Calu3 (cell line): ENCODE data around the gene ZNF609. TPM values are rescaled to one million over a fixed set of nuclear protein-coding genes. Genes with fewer than 3 reads are reported as not detected.

ENCODE experiments used
- BruUV-seq: library from RNA; stranded (reverse); fragments of 400-500 nt; replicated peaks from 2 replicates; lab custom pipeline; 2021; lab: Mats Ljungman, UMichigan
- CTCF ChIA-PET: fragments of 300-600 bp; sonication (Branson Sonifier 250); formaldehyde crosslinking; loops from one replicate; lab custom pipeline; 2022; ENCODE audit warnings: antibody characterized with exemption; lab: Charles Lee
- DNase-seq: peaks from one replicate; pipeline ENCODE4 v3.0.0; 2022
- H3K27ac Mint-ChIP-seq: one replicate; pipeline ENCODE4 v1.8.0; 2022; ENCODE audit warnings: mixed read lengths; ENCODE audit not compliant: unreplicated experiment
- H3K27me3 Mint-ChIP-seq: one replicate; pipeline ENCODE4 v1.8.0; 2022; ENCODE audit warnings: mixed read lengths; ENCODE audit not compliant: unreplicated experiment
- H3K36me3 Mint-ChIP-seq: one replicate; pipeline ENCODE4 v1.8.0; 2022; ENCODE audit warnings: mild to moderate bottlenecking, moderate library complexity, mixed read lengths; ENCODE audit not compliant: insufficient read depth, unreplicated experiment
- H3K4me1 Mint-ChIP-seq: one replicate; pipeline ENCODE4 v1.8.0; 2022; ENCODE audit warnings: mild to moderate bottlenecking, low read depth, mixed read lengths; ENCODE audit not compliant: unreplicated experiment
- H3K4me3 Mint-ChIP-seq: one replicate; pipeline ENCODE4 v1.8.0; 2022; ENCODE audit warnings: mild to moderate bottlenecking, low read depth, moderate library complexity, mixed read lengths; ENCODE audit not compliant: unreplicated experiment
- H3K9me3 Mint-ChIP-seq: one replicate; pipeline ENCODE4 v1.8.0; 2022; ENCODE audit warnings: low read depth, mixed read lengths; ENCODE audit not compliant: unreplicated experiment
- intact Hi-C: fragments of 100-400 bp; cut with micrococcal nuclease; formaldehyde crosslinking; loops from one replicate; pipeline ENCODE4 v1.10.0; 2022; ENCODE audit not compliant: unreplicated experiment
- total RNA-seq: library from RNA; stranded (reverse); gene quantifications from 2 replicates; pipeline ENCODE4 v1.2.3, GENCODE V29; 2022
- TF ChIP-seq, protein P1 (sequence below): fragments of 200-600 bp; IDR thresholded peaks from one replicate; pipeline ENCODE4 v1.8.0; 2022; ENCODE audit warnings: antibody characterized with exemption; ENCODE audit not compliant: unreplicated experiment

ZNF609 gene
- total RNA-seq, 1 experiment from 2014 or later: 50.6 TPM

DNA sequence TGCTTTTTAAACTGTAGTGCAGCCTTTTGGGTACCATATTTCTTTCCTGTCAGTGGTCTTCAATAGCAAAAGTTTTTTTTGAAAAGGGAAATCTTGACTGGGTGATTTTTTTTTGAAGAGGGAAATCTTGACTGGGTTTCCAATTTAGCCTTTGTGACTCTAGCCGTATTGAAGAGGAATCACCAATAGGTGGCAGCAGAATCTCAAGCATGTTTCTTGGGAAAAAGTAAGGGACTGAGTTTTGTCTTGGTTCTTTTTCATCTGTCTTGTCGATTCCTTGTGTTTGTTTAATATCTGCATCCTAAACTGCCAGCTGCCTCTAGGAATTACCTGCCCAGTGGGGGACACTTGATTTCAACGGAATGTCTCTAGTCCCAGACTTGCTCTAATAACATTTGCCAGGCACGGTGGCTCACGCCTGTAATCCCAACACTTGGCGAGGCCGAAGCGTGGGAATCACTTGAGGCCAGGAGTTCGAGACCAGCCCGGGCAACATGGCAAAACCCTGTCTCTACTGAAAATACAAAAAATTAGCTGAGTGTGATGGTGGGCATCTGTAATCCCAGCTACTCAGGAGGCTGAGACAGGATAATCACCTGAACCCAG lies 225.9 kb downstream of the ZNF609 start:
- BruUV-seq: no TSS peak
- peaks cover 60% of the 10 kb centered on the region for H3K36me3 Mint-ChIP-seq

GRCh38 chr15:64687172-64687571 lies 226.8 kb downstream of the ZNF609 start:
- BruUV-seq: no TSS peak
- Mint-ChIP-seq H3K27me3 (no peaks in the 10 kb centered on the region), H3K27ac (no peak overlapping the region), H3K9me3 (no peaks in the 10 kb centered on the region), H3K36me3 (peaks cover 58% of the 10 kb centered on the region), H3K4me1 (no peaks in the 10 kb centered on the region), H3K4me3 (no peak overlapping the region)
- CTCF ChIA-PET: interaction anchor here (0.6 to 3.4 kb wide), 2 partner anchors 33 to 41 kb away, joined by 3 to 23 read pairs; no protein-coding TSS in a partner anchor
- TF ChIP-seq, protein P1, sequence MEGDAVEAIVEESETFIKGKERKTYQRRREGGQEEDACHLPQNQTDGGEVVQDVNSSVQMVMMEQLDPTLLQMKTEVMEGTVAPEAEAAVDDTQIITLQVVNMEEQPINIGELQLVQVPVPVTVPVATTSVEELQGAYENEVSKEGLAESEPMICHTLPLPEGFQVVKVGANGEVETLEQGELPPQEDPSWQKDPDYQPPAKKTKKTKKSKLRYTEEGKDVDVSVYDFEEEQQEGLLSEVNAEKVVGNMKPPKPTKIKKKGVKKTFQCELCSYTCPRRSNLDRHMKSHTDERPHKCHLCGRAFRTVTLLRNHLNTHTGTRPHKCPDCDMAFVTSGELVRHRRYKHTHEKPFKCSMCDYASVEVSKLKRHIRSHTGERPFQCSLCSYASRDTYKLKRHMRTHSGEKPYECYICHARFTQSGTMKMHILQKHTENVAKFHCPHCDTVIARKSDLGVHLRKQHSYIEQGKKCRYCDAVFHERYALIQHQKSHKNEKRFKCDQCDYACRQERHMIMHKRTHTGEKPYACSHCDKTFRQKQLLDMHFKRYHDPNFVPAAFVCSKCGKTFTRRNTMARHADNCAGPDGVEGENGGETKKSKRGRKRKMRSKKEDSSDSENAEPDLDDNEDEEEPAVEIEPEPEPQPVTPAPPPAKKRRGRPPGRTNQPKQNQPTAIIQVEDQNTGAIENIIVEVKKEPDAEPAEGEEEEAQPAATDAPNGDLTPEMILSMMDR: no peak
- intact Hi-C loops: no loop called here
- no peak for DNase-seq

More for the DNA sequence above, 225.9 kb downstream of the ZNF609 start:
- Mint-ChIP-seq H3K4me3 (no peak overlapping the region), H3K4me1 (no peaks in the 10 kb centered on the region), H3K9me3 (no peaks in the 10 kb centered on the region), H3K27ac (no peak overlapping the region), H3K27me3 (no peaks in the 10 kb centered on the region)
- DNase-seq: peak; percentile 50
- intact Hi-C loops: loop anchor here (1.0 kb wide), 1 partner anchor 42 kb away; no protein-coding TSS in a partner anchor
- TF ChIP-seq, protein P1: peak; percentile 49
- CTCF ChIA-PET: interaction anchor here (3.4 kb wide), 1 partner anchor 42 kb away, joined by 23 read pairs; no protein-coding TSS in a partner anchor

- Mint-ChIP-seq H3K9me3 (no peaks in the 10 kb centered on the region), H3K4me3 (no peak overlapping the region), H3K27ac (no peak overlapping the region), H3K27me3 (no peaks in the 10 kb centered on the region), H3K36me3 (peaks cover 54% of the 10 kb centered on the region), H3K4me1 (no peaks in the 10 kb centered on the region)
- no peak for DNase-seq
- TF ChIP-seq, protein P1: no peak
- BruUV-seq: TSS peak; percentile 80
- CTCF ChIA-PET: interaction anchor here (0.6 to 3.4 kb wide), 2 partner anchors 32 to 40 kb away, joined by 3 to 23 read pairs; no protein-coding TSS in a partner anchor
- intact Hi-C loops: no loop called here
These were observed 227.3 kb downstream of the ZNF609 start for GRCh38 chr15:64687688-64688087.

DNA sequence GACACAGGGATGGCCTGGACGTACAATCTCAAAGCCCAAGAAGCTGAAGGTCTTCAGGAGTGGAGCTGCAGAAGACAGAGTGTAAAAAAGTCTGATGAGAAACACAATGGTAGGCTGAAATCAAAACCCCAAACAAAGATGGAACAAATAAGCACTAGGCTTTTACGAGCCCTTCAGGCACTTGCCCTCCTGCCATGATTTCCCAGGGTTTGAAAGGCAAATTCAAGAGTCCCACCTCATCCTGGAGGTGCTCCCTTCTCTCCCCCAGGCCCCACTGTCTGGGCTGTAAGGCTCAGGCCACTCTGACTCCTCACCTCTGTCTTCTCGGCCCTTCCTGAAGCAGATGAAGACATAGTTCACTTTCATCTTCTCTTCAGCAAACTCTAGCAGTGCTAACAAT lies 228.4 kb downstream of the ZNF609 start:
- intact Hi-C loops: no loop called here
- TF ChIP-seq, protein P1: no peak
- CTCF ChIA-PET: interaction anchor here (0.7 kb wide), 1 partner anchor 593 kb away, joined by 5 read pairs; the partner anchor contains the start of gene SNX1
- no peaks in the 10 kb centered on the region for H3K27me3 Mint-ChIP-seq
- no peaks in the 10 kb centered on the region for H3K4me1 Mint-ChIP-seq
- H3K9me3 Mint-ChIP-seq: no peaks in the 10 kb centered on the region
- DNase-seq: no peak
- peaks cover 53% of the 10 kb centered on the region for H3K36me3 Mint-ChIP-seq
- H3K27ac Mint-ChIP-seq: no peak overlapping the region
- BruUV-seq: no TSS peak
- no peak overlapping the region for H3K4me3 Mint-ChIP-seq
